OCI-LY3 (cell line): ENCODE results near the gene TLR9.
"Not testable (repeated sequence)": the region's sequence is repeated elsewhere in the genome, so short reads cannot be mapped to it uniquely, and the experiment has no call there.

Experiments used
- H2AFZ ChIP-seq: fragments of 200-600, 300-600 bp; shearing (Covaris generic); 2 replicates; pipeline ENCODE4 v1.6.0; 2014; ENCODE audit warnings: antibody characterized with exemption, low read depth, low read length
- H3K27ac ChIP-seq: fragments of 200-600, 300-600 bp; sonication (generic); 2 replicates; pipeline ENCODE4 v1.5.1; 2014; ENCODE audit warnings: mild to moderate bottlenecking, low read length, moderate library complexity, mixed read lengths
- H3K27me3 ChIP-seq: fragments of 200-600, 300-600 bp; sonication (generic); 2 replicates; pipeline ENCODE4 v1.6.1; 2014; ENCODE audit warnings: low read depth, low read length, mixed read lengths
- H3K36me3 ChIP-seq: fragments of 200-600, 300-600 bp; sonication (generic); replicated peaks from 2 replicates; pipeline ENCODE3; 2014; ENCODE audit warnings: low read depth, low read length, mixed read lengths
- H3K4me1 ChIP-seq: fragments of 300-600, 200-600 bp; sonication (generic); 2 replicates; pipeline ENCODE4 v1.6.1; 2014; ENCODE audit warnings: low read length, mixed read lengths
- H3K4me2 ChIP-seq: fragments of 200-600, 300-600 bp; sonication (generic); 2 replicates; pipeline ENCODE4 v1.6.1; 2014; ENCODE audit warnings: low read length, mixed read lengths
- H3K4me3 ChIP-seq: fragments of 300-600, 200-600 bp; sonication (generic); 2 replicates; pipeline ENCODE4 v1.5.1; 2014; ENCODE audit warnings: antibody characterized with exemption, mild to moderate bottlenecking, low read length, moderate library complexity
- H3K79me2 ChIP-seq: fragments of 300-600, 200-600 bp; shearing (Covaris generic); 2 replicates; pipeline ENCODE4 v1.6.1; 2014; ENCODE audit warnings: mild to moderate bottlenecking, low read length, mixed read lengths
- H3K9ac ChIP-seq: fragments of 300-600, 200-600 bp; shearing (Covaris generic); 2 replicates; pipeline ENCODE4 v1.6.0; 2014; ENCODE audit warnings: mild to moderate bottlenecking, low read length, moderate library complexity
- H3K9me3 ChIP-seq: fragments of 200-600, 300-600 bp; shearing (Covaris generic); 2 replicates; pipeline ENCODE4 v1.6.1; 2014; ENCODE audit warnings: low read length, mixed read lengths; ENCODE audit not compliant: insufficient read depth
- H4K20me1 ChIP-seq: fragments of 200-600, 300-600 bp; sonication (generic); 2 replicates; pipeline ENCODE4 v1.6.1; 2016; ENCODE audit warnings: low read length, mixed read lengths; ENCODE audit not compliant: insufficient read depth
- EZH2phosphoT487 ChIP-seq: fragments of 200-600 bp; shearing (Covaris generic); IDR thresholded peaks from 2 replicates; pipeline ENCODE4 v1.6.1; 2018; ENCODE audit warnings: antibody characterized with exemption, mixed run types, low read depth
- TF ChIP-seq, protein P1 (sequence below): fragments of 200-600, 300-600 bp; sonication (generic); IDR thresholded peaks from 2 replicates; pipeline ENCODE4 v1.5.1; 2014; ENCODE audit warnings: antibody characterized with exemption, low read length, low read depth

The TLR9 gene

DNA sequence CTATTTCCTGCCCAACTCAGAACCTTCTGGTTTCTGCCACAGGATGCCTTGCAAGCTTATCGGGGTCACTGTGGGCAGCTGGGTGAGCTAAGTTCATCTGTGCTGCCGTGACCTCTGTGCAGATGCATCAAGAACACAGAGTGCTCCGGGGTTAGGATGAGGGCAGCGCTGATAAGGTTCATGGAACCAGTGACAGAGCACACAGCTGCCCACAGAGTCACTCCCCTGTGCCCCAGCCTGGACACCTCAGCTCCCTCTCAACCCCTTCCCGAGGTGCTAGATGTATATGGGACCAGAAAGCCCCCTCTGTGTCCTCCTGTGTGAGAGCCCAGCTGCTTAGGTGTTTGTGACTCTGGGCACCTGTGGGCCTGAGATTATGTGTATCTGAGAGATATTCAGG, 43.2 kb downstream of the TLR9 start:
- 0 out of 2 replicates have a peak, but pooled peaks cover 9% of the 10 kb centered on the region for H3K27me3 ChIP-seq
- no peak for TF ChIP-seq EZH2phosphoT487
- TF ChIP-seq, protein P1, sequence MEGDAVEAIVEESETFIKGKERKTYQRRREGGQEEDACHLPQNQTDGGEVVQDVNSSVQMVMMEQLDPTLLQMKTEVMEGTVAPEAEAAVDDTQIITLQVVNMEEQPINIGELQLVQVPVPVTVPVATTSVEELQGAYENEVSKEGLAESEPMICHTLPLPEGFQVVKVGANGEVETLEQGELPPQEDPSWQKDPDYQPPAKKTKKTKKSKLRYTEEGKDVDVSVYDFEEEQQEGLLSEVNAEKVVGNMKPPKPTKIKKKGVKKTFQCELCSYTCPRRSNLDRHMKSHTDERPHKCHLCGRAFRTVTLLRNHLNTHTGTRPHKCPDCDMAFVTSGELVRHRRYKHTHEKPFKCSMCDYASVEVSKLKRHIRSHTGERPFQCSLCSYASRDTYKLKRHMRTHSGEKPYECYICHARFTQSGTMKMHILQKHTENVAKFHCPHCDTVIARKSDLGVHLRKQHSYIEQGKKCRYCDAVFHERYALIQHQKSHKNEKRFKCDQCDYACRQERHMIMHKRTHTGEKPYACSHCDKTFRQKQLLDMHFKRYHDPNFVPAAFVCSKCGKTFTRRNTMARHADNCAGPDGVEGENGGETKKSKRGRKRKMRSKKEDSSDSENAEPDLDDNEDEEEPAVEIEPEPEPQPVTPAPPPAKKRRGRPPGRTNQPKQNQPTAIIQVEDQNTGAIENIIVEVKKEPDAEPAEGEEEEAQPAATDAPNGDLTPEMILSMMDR, result no peak
- H3K4me1 ChIP-seq, result no peaks in the 10 kb centered on the region

DNA sequence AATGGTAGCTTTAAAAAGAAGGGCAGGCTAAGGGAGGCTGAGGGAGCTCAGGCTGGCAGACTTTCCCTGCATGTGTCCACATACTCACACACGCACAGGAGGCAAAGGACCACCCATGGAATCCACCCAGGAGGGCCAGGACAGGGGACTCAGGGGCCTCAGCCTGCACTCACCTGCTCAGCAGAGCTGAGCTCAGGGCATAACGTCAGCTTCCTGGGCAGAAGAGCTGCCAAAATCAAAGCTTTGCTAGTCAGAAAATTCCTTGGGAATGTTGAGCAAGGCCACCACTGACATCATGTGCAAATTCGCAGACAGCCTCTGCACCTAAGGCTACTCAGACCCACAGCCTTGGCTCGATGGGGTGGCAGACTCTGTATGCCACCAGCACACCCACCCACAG, 43.9 kb downstream of the TLR9 start:
- Histone ChIP-seq H3K27ac (no peak overlapping the region), H3K79me2 (no peaks in the 10 kb centered on the region), H3K4me3 (no peak overlapping the region), H4K20me1 (no peaks in the 10 kb centered on the region), H3K27me3 (0 out of 2 replicates have a peak, but pooled peaks cover 9% of the 10 kb centered on the region), H2AFZ (no peak overlapping the region), H3K4me1 (no peaks in the 10 kb centered on the region), H3K9me3 (no peaks in the 10 kb centered on the region), H3K36me3 (no peaks in the 10 kb centered on the region), H3K4me2 (no peak overlapping the region), H3K9ac (no peak overlapping the region)
- no peak for TF ChIP-seq EZH2phosphoT487
- TF ChIP-seq, protein P1, result no peak

More for the DNA sequence above, 43.2 kb downstream of the TLR9 start:
- Histone ChIP-seq H3K9ac (no peak overlapping the region), H3K9me3 (no peaks in the 10 kb centered on the region), H2AFZ (no peak overlapping the region), H4K20me1 (no peaks in the 10 kb centered on the region), H3K27ac (no peak overlapping the region), H3K4me3 (no peak overlapping the region), H3K79me2 (no peaks in the 10 kb centered on the region), H3K4me2 (no peak overlapping the region), H3K36me3 (no peaks in the 10 kb centered on the region)

DNA sequence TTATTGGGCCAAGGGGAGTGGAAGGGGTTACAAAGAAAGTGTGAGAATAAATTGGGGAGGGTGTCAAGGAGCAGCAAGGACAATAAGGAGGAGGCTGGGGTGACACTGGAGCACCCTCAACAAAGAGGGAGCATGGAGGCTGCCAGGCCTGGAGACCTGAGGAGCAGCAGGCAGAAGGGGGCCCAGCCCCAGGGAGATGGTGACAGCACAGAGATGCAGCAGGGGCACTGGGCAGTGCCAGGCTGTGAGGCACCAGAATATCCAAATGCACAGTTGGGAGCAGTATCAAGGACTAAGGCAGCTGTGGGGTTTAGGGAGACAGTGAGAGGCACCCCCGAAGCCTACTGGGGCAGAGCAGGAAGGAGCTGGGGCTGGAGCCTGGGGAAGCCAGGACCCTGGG, 46.9 kb downstream of the TLR9 start:
- TF ChIP-seq, protein P1, result no peak
- TF ChIP-seq EZH2phosphoT487, result no peak
- Histone ChIP-seq H3K27me3 (0 out of 2 replicates have a peak, but pooled peaks cover 9% of the 10 kb centered on the region), H3K79me2 (no peaks in the 10 kb centered on the region), H4K20me1 (no peaks in the 10 kb centered on the region), H3K9me3 (no peaks in the 10 kb centered on the region), H3K9ac (no peak overlapping the region), H3K36me3 (no peaks in the 10 kb centered on the region), H3K4me1 (no peaks in the 10 kb centered on the region), H3K4me2 (no peak overlapping the region), H3K4me3 (no peak overlapping the region), H2AFZ (no peak overlapping the region), H3K27ac (no peak overlapping the region)

DNA sequence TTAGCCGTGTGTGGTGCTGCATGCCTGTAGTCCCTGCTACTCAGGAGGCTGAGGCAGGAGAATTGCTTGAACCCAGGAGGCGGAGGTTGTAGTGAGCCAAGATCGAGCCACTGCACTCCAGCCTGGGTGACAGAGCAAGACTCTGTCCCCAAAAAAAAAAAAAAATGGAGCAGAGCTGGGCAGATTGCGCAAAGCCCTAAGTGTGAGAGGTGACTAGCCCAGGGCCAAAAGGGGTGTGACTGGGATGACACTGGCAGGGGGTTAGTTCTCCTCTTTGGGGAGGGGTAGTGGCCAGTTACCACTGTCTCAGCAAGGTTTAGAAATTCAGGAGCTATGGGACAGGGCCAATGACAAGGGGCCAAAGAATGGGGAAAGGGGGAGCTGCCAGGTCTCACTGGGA, 47.3 kb downstream of the TLR9 start:
- not testable (repeated sequence) for H3K27ac ChIP-seq

DNA sequence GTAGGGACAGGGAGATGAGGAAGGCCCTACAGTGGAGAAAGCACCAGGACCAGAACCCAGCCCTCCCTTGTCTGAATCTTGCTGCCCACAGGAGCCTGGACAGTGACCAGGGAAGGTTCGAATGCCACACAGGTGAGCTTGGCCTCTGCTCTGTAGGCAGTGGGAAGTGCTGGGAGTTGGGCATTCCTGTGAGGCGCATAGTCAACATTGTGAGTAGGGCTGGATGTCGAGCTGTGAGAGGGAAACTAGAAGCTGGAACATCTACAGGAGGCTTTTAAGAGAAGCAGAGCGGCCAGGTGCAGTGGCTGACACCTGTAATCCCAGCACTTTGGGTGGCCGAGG, 47.8 kb downstream of the TLR9 start:
- Histone ChIP-seq H3K4me3 (no peak overlapping the region), H3K36me3 (no peaks in the 10 kb centered on the region), H3K4me1 (no peaks in the 10 kb centered on the region), H3K9ac (no peak overlapping the region), H3K27me3 (0 out of 2 replicates have a peak, but pooled peaks cover 9% of the 10 kb centered on the region), H2AFZ (no peak overlapping the region), H4K20me1 (no peaks in the 10 kb centered on the region), H3K79me2 (no peaks in the 10 kb centered on the region), H3K4me2 (no peak overlapping the region), H3K9me3 (no peaks in the 10 kb centered on the region), H3K27ac (no peak overlapping the region)
- no peak for TF ChIP-seq EZH2phosphoT487
- TF ChIP-seq, protein P1, result no peak

More for the DNA sequence above, 47.3 kb downstream of the TLR9 start:
- not testable (repeated sequence) for H3K4me3 ChIP-seq, H3K9me3 ChIP-seq, H3K4me2 ChIP-seq, H4K20me1 ChIP-seq, H3K9ac ChIP-seq, H2AFZ ChIP-seq, H3K27me3 ChIP-seq, H3K79me2 ChIP-seq, H3K36me3 ChIP-seq, H3K4me1 ChIP-seq
